H54 (cell line): ENCODE data around the gene ADGRB2.

Experiments
- DNase-seq: peaks from one replicate; pipeline ENCODE4 v3.0.0; 2011; ENCODE audit warnings: low spot score, mixed read lengths; ENCODE audit not compliant: insufficient read length
- FAIRE-seq: peaks from 3 replicates; lab custom pipeline; 2011; peaks lifted over from hg19 to GRCh38; lab: Jason Lieb, UNC
- POLR2A ChIP-seq: IDR thresholded peaks from 2 replicates; pipeline ENCODE4 v1.6.1; 2011; ENCODE audit warnings: low read depth, mild to moderate bottlenecking, low read length

ADGRB2 gene

GRCh38 chr1:31764312-31765040, at the start of gene ADGRB2:
Gene ADGRB2 (minus strand): TSS chr1:31764340. CDS start chr1:31757221, 7,119 bp downstream.
- DNase-seq (no peak), FAIRE-seq (no peak)
- no peak for TF ChIP-seq POLR2A

- no peak for TF ChIP-seq POLR2A
- FAIRE-seq = no peak
Observed at GRCh38 chr1:31812158-31812829, 48.2 kb upstream of the ADGRB2 start.

GRCh38 chr1:31811605-31812004, 47.5 kb upstream of the ADGRB2 start:
- no peak for TF ChIP-seq POLR2A
- no peak for DNase-seq
- FAIRE-seq = no peak

More at GRCh38 chr1:31812158-31812829, 48.2 kb upstream of the ADGRB2 start:
- no peak for DNase-seq

- FAIRE-seq = no peak
- DNase-seq = no peak
- no peak for TF ChIP-seq POLR2A
Observed at GRCh38 chr1:31809698-31810097, 45.6 kb upstream of the ADGRB2 start.

- TF ChIP-seq POLR2A = no peak
- DNase-seq (no peak), FAIRE-seq (no peak)
Observed at GRCh38 chr1:31807273-31808048, 43.3 kb upstream of the ADGRB2 start.

GRCh38 chr1:31805318-31805717, 41.2 kb upstream of the ADGRB2 start:
- DNase-seq (no peak), FAIRE-seq (no peak)
- no peak for TF ChIP-seq POLR2A

GRCh38 chr1:31804098-31804497, 40.0 kb upstream of the ADGRB2 start:
- no peak for TF ChIP-seq POLR2A
- DNase-seq = no peak
- FAIRE-seq = no peak

GRCh38 chr1:31803610-31804009, 39.5 kb upstream of the ADGRB2 start:
- TF ChIP-seq POLR2A = no peak
- no peak for DNase-seq
- no peak for FAIRE-seq

- FAIRE-seq = no peak
- no peak for DNase-seq
- TF ChIP-seq POLR2A = no peak
Observed at GRCh38 chr1:31802190-31803150, 38.3 kb upstream of the ADGRB2 start.

GRCh38 chr1:31801458-31801857, 37.3 kb upstream of the ADGRB2 start:
- no peak for FAIRE-seq
- no peak for TF ChIP-seq POLR2A
- DNase-seq = no peak

- FAIRE-seq = no peak
- DNase-seq = no peak
- TF ChIP-seq POLR2A = no peak
Observed at GRCh38 chr1:31800674-31800967, 36.5 kb upstream of the ADGRB2 start.

- FAIRE-seq = no peak
- no peak for DNase-seq
- TF ChIP-seq POLR2A = no peak
Observed at GRCh38 chr1:31799895-31800673, 35.9 kb upstream of the ADGRB2 start.
